Left hindlimb (tissue), 1 donor: ENCODE data around the gene ZSWIM3.

ENCODE experiments used
- DNase-seq: peaks from one replicate; pipeline ENCODE4 v3.0.0-alpha.2; 2018

Gene ZSWIM3

GRCh38 chr20:45910670-45911485, 53.5 kb downstream of the ZSWIM3 start:
- DNase-seq: peak; percentile 94

- peak; percentile 84 for DNase-seq
Observed at GRCh38 chr20:45911486-45912343, 54.3 kb downstream of the ZSWIM3 start, which contains the start of gene PLTP. Gene PLTP (minus strand): TSS chr20:45912155. CDS start chr20:45911452, 703 bp downstream.

GRCh38 chr20:45912344-45912682, 54.9 kb downstream of the ZSWIM3 start:
- no peak for DNase-seq

- no peak for DNase-seq
Observed at GRCh38 chr20:45913116-45913515, 55.7 kb downstream of the ZSWIM3 start.

GRCh38 chr20:45917790-45918141, 60.4 kb downstream of the ZSWIM3 start:
- peak; percentile 76 for DNase-seq

GRCh38 chr20:45918182-45918737, 60.8 kb downstream of the ZSWIM3 start:
- DNase-seq: no peak

GRCh38 chr20:45918779-45919537, 61.5 kb downstream of the ZSWIM3 start:
- no peak for DNase-seq

- DNase-seq: peak; percentile 75
Observed at GRCh38 chr20:45919542-45920399, 62.4 kb downstream of the ZSWIM3 start.

GRCh38 chr20:45920462-45921336, 63.3 kb downstream of the ZSWIM3 start:
- DNase-seq: no peak

- DNase-seq: no peak
Observed at GRCh38 chr20:45921337-45922189, 64.1 kb downstream of the ZSWIM3 start.

GRCh38 chr20:45924391-45925261, 67.2 kb downstream of the ZSWIM3 start:
- DNase-seq: no peak

- DNase-seq: no peak
Observed at GRCh38 chr20:45925821-45926506, 68.5 kb downstream of the ZSWIM3 start.

GRCh38 chr20:45926731-45927070, 69.3 kb downstream of the ZSWIM3 start:
- DNase-seq: no peak

GRCh38 chr20:45927071-45927878, 69.9 kb downstream of the ZSWIM3 start:
- DNase-seq: no peak
